ENCODE measurements around the gene KCNQ1. TPM values are rescaled to one million over a fixed set of nuclear protein-coding genes. Genes with fewer than 3 reads are reported as not detected.

KCNQ1 gene
- total RNA-seq, 1 experiment from 2014 or later = 2.3 TPM

DNA sequence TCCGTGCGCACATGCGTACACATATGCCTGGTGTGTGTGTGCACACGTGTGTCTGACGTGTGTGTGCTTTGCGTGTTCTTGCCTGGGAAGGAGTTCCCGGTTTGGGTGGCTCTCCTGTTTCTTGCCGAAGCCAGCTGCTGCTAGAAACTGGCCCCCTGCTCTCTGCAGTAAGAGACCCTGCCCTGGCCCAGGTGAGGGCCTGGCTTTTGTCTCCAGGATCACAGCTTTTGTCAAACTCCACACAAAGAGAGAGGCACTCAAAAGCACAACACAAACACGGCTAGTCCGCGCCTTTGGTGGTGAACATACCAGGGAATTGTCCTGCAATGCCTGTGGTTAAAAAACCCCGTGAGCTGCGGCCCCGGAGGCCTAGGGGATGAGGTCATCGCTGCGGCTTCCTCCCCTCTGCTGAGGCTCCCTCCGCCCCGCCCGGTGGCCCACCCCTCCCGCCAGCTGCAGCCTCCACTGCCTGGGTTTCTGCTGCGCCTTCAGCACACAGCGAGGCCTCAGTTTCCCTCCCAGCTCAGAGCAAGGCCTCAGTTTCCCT, 88.9 kb downstream of the KCNQ1 start:
- Histone ChIP-seq H3K27ac (ENCODE audit: insufficient read length, low read depth, low read length) (peak overlapping the region; percentile 2), H2BK12ac (ENCODE audit: insufficient read length, low read depth, low read length) (no peak overlapping the region), H3K79me1 (ENCODE audit: insufficient read depth, low read depth, low read length, poor library complexity, severe bottlenecking) (no peaks in the 10 kb centered on the region), H3K4ac (ENCODE audit: low read depth, low read length) (no peak overlapping the region), H3K9ac (ENCODE audit: extremely low read depth, insufficient read length, low read length) (no peak overlapping the region), H2BK120ac (ENCODE audit: low read depth, low read length, poor library complexity, severe bottlenecking) (no peak overlapping the region), H4K91ac (ENCODE audit: insufficient read length, low read depth, low read length) (no peak overlapping the region), H2BK5ac (ENCODE audit: insufficient read length, low read length) (no peak overlapping the region), H2BK15ac (ENCODE audit: low read depth, low read length) (no peak overlapping the region), H2BK20ac (ENCODE audit: low read depth, low read length, poor library complexity, severe bottlenecking) (no peak overlapping the region), H3K27me3 (ENCODE audit: insufficient read depth, low read length) (no peaks in the 10 kb centered on the region; the same call in 1 of the 2 replicates), H4K5ac (ENCODE audit: insufficient read length, low read depth, low read length) (peak overlapping the region; percentile 33), H3K9me3 (ENCODE audit: control insufficient read depth, low read depth, low read length) (no peaks in the 10 kb centered on the region), H3K4me1 (ENCODE audit: insufficient read depth, low read length) (peaks cover 2% of the 10 kb centered on the region; the same call in 1 of the 2 replicates), H3K79me2 (ENCODE audit: insufficient read depth, low read length) (no peaks in the 10 kb centered on the region), H2AFZ (ENCODE audit: low read length) (no peak overlapping the region), H2AK5ac (ENCODE audit: insufficient read length, low read length) (no peak overlapping the region), H3K56ac (ENCODE audit: insufficient read length, low read depth, low read length) (no peak overlapping the region), H3K23me2 (ENCODE audit: insufficient read length, low read depth, low read length, poor library complexity, severe bottlenecking) (no peaks in the 10 kb centered on the region), H4K8ac (replicated peaks; ENCODE audit: insufficient read length, low read depth, low read length) (no peak overlapping the region), H3K4me2 (ENCODE audit: insufficient read depth, insufficient read length, low read length) (peak overlapping the region; percentile 7), H3K14ac (ENCODE audit: insufficient read depth, low read length) (peak overlapping the region; percentile 67; the same call in 1 of the 2 replicates), H3K18ac (ENCODE audit: insufficient read length, low read depth, low read length) (peak overlapping the region; percentile 35), H3T11ph (ENCODE audit: low read length) (no peak overlapping the region), H3K23ac (ENCODE audit: insufficient read length, low read depth, low read length) (no peak overlapping the region), H4K20me1 (ENCODE audit: control insufficient read depth, insufficient read depth, insufficient read length) (no peaks in the 10 kb centered on the region)
- Mint-ChIP-seq H3K9me3 (no peaks in the 10 kb centered on the region), H3K27ac (peak overlapping the region in 2 of 3 experiments; percentile 93 to 94; a peak in 4 of 7 replicates), H3K4me1 (peaks cover 11 to 16% of the 10 kb centered on the region in 2 experiments), H3K4me3 (peak overlapping the region in 1 of 2 experiments; percentile 9; a peak in 2 of 5 replicates), H3K36me3 (ENCODE audit: insufficient read depth in 1 of 3, low read depth in 3 of 3) (no peaks in the 10 kb centered on the region; a peak in 1 of 7 replicates), H3K27me3 (ENCODE audit: low read depth) (peaks cover 74% of the 10 kb centered on the region)
- TF ChIP-seq, protein P1, sequence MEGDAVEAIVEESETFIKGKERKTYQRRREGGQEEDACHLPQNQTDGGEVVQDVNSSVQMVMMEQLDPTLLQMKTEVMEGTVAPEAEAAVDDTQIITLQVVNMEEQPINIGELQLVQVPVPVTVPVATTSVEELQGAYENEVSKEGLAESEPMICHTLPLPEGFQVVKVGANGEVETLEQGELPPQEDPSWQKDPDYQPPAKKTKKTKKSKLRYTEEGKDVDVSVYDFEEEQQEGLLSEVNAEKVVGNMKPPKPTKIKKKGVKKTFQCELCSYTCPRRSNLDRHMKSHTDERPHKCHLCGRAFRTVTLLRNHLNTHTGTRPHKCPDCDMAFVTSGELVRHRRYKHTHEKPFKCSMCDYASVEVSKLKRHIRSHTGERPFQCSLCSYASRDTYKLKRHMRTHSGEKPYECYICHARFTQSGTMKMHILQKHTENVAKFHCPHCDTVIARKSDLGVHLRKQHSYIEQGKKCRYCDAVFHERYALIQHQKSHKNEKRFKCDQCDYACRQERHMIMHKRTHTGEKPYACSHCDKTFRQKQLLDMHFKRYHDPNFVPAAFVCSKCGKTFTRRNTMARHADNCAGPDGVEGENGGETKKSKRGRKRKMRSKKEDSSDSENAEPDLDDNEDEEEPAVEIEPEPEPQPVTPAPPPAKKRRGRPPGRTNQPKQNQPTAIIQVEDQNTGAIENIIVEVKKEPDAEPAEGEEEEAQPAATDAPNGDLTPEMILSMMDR (conservative IDR thresholded peaks at IDR 0.05) = no peak
- peak; percentile 88 for DNase-seq
- no CpG with 5 or more reads among the region's 22 CpGs for WGBS (ENCODE audit: extremely low coverage, insufficient read length, low lambda C conversion rate)

All from H9 (cell line).